NCI-H146 treated with DMSO at 0.1 percent for 48 hours (cell line): Measurements from ENCODE around the gene CTIF.
"Not testable (repeated sequence)": the region's sequence is repeated elsewhere in the genome, so short reads cannot be mapped to it uniquely, and the experiment has no call there.

Experiments
- DNase-seq: peaks from one replicate; lab custom pipeline; 2025; ENCODE audit not compliant: unreplicated experiment; lab: John Stamatoyannopoulos, UW

CTIF gene

GRCh38 chr18:48638896-48639771 is 100.3 kb downstream of the CTIF start:
- DNase-seq, result no peak

- no peak for DNase-seq
Observed at GRCh38 chr18:48639772-48640432, 101.1 kb downstream of the CTIF start.

GRCh38 chr18:48640566-48641270 is 101.9 kb downstream of the CTIF start:
- no peak for DNase-seq

GRCh38 chr18:48641981-48642380 is 103.2 kb downstream of the CTIF start:
- DNase-seq, result no peak

GRCh38 chr18:48642503-48642902 is 103.7 kb downstream of the CTIF start:
- no peak for DNase-seq

GRCh38 chr18:48643262-48643661 is 104.4 kb downstream of the CTIF start:
- DNase-seq, result no peak

- no peak for DNase-seq
Observed at GRCh38 chr18:48644029-48644428, 105.2 kb downstream of the CTIF start.

- no peak for DNase-seq
Observed at GRCh38 chr18:48645427-48646002, 106.7 kb downstream of the CTIF start.

- DNase-seq, result no peak
Observed at GRCh38 chr18:48646976-48647375, 108.1 kb downstream of the CTIF start.

GRCh38 chr18:48649231-48649630 is 110.4 kb downstream of the CTIF start:
- peak; percentile 40 for DNase-seq

- not testable (repeated sequence) for DNase-seq
Observed at GRCh38 chr18:48654591-48654990, 115.8 kb downstream of the CTIF start.

- DNase-seq, result no peak
Observed at GRCh38 chr18:48655508-48655907, 116.7 kb downstream of the CTIF start.

- DNase-seq, result no peak
Observed at GRCh38 chr18:48656176-48656575, 117.3 kb downstream of the CTIF start.

GRCh38 chr18:48656582-48656981 is 117.8 kb downstream of the CTIF start:
- DNase-seq, result no peak

GRCh38 chr18:48657447-48658120 is 118.8 kb downstream of the CTIF start:
- no peak for DNase-seq

- DNase-seq, result no peak
Observed at GRCh38 chr18:48658721-48659120, 119.9 kb downstream of the CTIF start.

- no peak for DNase-seq
Observed at GRCh38 chr18:48659188-48660009, 120.6 kb downstream of the CTIF start.

GRCh38 chr18:48660346-48661228 is 121.8 kb downstream of the CTIF start:
- DNase-seq, result no peak

- no peak for DNase-seq
Observed at GRCh38 chr18:48661421-48661820, 122.6 kb downstream of the CTIF start.
